Endometrium (tissue), 2 donors: ENCODE measurements around the gene TMEM42.

Source experiments
- FAIRE-seq: peaks from 2 replicates; lab custom pipeline; 2012; peaks lifted over from hg19 to GRCh38; lab: Jason Lieb, UNC
- donor health status: control.
- donor health status: control.

The TMEM42 gene

GRCh38 chr3:44913868-44914468 is 52.3 kb downstream of the TMEM42 start:
- no peak for FAIRE-seq

- no peak for FAIRE-seq
Measured at GRCh38 chr3:44914936-44915335, 53.2 kb downstream of the TMEM42 start.
